Fibroblast of pulmonary artery (primary cell): Measurements from ENCODE around the gene GLB1L2.

ENCODE experiments used
- DNase-seq: peaks from one replicate; pipeline ENCODE4 v3.0.0-alpha.2; 2010; ENCODE audit warnings: low read depth
- H3K4me3 ChIP-seq: replicated peaks from 2 replicates; pipeline ENCODE4 v1.5.1; 2011; ENCODE audit warnings: low read depth, mild to moderate bottlenecking, control low read depth, low read length, moderate library complexity
- TF ChIP-seq, protein P1 (sequence below): IDR thresholded peaks from 2 replicates; pipeline ENCODE4 v1.5.1; 2011; ENCODE audit warnings: mild to moderate bottlenecking, control low read depth, low read length, inconsistent platforms; ENCODE audit errors: missing control alignments

Gene GLB1L2

DNA sequence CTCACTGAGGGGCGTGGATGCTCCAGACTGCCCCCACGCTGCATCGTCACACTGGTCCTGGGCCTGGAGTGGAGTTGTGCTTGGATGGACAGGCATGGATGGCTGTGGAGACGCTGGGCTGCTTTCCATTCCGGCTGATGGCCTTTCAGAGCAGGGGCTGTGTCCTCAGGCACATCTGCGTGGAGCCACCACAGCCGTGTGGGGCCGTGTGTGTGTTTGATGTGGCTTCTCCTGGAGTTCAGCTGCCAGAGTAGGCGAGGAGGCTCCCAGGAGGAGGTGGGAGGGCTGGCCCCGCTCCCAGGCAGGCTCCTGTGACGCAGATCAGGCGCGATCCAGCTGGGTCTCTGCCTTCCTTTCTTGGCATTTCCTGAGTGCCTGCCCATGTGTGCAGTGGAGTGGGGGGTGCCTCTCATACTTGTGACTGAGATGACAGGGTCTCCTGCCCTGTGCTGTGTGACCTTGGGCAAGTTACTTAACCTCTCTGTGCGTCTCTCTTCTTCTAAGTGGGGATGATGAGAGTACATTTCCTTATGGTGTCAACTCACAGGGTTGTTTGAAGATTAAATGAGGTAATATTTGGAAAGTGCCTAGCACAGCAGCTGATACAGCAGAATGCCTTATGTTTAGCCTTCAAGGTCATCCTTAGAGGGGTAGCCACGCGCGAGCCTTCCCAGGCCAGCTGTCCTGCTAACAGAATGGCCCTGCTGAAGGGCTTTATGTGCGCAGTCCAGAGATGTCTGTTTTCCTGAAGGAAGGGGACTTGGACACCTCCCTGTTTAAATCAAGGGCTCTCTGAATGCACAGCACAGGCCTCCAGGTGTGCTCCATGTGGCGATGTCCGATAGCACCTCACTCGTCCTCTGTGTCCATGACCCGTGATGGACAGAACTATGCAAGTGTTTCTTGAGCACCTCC, 33.5 kb downstream of the GLB1L2 start:
- no peak for DNase-seq

DNA sequence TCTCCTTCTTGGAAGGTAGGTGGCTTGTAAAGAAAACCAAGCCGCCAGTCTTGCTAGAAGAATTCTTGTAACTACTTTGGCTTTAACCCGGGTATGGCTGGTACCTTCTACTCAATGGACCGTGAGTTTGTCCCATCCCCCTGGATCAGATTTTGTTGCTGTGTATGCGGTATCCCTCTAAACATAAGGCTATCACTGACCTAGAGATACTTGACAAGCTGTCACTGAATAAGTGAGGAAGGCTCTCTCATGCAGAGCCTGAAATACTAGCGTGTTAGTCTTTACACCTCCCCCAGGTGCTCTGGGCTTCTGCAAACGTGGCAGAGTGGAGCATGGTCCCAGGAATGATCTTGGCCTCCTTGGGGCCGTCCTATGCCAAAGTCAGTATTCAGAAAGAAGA, 34.5 kb downstream of the GLB1L2 start:
- TF ChIP-seq, protein P1, sequence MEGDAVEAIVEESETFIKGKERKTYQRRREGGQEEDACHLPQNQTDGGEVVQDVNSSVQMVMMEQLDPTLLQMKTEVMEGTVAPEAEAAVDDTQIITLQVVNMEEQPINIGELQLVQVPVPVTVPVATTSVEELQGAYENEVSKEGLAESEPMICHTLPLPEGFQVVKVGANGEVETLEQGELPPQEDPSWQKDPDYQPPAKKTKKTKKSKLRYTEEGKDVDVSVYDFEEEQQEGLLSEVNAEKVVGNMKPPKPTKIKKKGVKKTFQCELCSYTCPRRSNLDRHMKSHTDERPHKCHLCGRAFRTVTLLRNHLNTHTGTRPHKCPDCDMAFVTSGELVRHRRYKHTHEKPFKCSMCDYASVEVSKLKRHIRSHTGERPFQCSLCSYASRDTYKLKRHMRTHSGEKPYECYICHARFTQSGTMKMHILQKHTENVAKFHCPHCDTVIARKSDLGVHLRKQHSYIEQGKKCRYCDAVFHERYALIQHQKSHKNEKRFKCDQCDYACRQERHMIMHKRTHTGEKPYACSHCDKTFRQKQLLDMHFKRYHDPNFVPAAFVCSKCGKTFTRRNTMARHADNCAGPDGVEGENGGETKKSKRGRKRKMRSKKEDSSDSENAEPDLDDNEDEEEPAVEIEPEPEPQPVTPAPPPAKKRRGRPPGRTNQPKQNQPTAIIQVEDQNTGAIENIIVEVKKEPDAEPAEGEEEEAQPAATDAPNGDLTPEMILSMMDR, result no peak
- H3K4me3 ChIP-seq, result no peak overlapping the region
- DNase-seq, result no peak

More for the DNA sequence above, 33.5 kb downstream of the GLB1L2 start:
- no peak overlapping the region for H3K4me3 ChIP-seq
- TF ChIP-seq, protein P1, result no peak

DNA sequence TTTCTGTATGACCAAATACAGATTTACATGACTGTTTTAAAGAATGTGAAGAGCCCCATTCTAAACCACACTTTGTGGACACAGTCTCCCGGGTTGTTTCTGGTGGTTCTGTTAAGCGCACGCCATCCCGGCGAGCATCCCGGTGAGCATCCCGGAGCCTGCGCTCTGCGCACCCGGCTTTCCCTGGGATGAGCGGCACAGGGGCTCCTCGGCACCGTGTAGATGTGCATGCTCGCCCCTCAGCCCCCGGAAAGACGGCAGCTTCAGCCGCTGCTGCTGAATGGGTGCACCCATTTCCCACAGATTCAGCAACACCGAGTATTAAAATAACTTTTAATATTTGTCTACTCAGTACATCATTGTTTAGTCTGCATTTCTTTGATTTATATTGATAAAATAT, 36.0 kb downstream of the GLB1L2 start:
- H3K4me3 ChIP-seq, result no peak overlapping the region
- no peak for DNase-seq
- TF ChIP-seq, protein P1, result no peak

DNA sequence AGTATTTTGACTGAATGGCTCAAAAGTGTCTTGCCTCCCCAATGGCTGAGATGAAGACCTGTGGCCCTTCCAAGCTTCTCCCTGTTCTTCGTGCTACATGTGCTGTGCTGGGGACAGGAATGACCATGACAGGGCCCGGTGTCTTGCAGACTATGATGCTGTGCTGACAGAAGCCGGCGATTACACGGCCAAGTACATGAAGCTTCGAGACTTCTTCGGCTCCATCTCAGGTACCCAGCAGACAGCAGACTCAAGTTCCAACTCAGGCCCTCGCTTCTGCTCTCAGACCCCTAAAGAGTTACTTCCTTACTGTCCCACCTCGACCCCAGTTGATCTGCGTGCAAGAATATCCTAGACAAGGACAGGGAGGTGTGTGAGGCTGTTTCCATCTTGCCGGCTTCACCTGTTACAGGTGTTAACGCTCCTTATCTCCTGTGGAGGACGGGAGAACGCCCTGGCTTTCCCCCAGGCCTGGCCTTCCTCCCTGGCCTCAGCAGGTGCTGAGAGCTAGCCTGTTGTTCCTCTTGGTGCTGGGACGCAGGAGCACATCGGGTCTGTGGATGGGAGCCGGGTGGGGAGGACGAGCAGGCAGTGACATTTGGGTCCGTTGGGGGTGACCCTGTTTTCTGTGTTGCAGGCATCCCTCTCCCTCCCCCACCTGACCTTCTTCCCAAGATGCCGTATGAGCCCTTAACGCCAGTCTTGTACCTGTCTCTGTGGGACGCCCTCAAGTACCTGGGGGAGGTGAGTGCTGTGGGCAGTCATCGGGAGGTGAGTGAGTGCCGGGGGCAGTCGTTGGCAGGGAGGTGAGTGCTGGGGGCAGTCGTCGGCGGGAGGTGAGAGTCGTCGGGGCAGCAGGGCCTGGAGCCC, 38.1 kb downstream of the GLB1L2 start:
- TF ChIP-seq, protein P1, result no peak
- no peak overlapping the region for H3K4me3 ChIP-seq
- no peak for DNase-seq

DNA sequence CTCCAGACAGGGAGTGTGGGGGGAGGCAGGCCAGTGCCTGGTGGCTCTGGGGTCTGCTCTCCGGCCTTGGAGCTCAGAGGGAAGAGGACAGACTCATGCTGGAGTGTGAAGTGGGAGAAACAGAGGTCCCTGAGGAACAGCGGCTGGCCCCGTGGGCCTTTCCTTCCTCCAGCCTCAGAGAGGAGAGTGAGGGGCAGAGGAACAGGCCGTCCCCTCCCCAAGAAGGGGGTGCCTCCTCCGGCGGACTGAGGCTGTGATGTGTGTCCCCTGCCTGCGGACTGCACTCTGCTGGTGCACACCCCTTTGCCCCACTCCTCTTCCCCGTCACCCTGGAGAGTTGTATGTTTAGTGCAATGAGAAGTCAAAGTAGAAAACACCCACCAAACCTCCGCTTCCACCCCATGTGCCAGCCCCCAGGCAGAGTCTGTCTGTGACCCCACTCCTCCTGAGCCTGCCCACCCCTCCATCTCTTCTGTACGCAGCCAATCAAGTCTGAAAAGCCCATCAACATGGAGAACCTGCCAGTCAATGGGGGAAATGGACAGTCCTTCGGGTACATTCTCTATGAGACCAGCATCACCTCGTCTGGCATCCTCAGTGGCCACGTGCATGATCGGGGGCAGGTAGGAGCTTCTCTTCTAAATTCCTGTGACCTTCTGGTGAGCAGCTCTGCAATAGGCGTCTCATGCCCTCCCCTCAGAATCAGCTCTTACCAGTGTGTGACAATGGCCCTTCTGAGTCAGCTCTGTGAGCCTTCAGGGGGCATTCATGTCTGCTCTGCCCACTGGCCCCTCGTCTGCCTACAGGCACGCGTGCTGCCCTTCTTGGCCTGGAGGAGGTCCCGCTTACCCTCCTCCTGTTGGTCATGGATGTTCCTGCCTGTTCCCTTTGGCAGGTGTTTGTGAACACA, 39.0 kb downstream of the GLB1L2 start:
- TF ChIP-seq, protein P1, result no peak
- no peak overlapping the region for H3K4me3 ChIP-seq
- no peak for DNase-seq
